ENCODE results near the gene SLN.

The SLN gene

DNA sequence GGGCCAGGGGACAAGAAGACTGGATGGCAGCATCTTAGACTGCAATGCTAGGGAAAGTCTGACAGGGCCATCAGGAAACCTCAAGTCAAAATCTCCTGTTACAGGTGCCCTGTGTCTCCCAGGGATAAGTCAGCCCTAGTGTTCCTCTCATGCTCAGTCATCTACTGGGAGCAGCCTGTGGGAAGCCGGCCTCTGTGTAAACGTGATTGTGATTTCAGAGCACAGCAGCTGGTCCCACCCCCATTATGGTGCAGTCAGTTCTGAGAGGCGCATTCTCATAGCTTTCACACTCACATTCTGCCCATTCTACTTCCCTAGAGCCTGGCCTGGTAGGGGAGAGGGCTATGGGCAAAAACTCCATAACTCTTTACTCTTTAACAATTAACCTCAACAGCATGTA is 7.2 kb upstream of the SLN start:
- DNase-seq: no peak

DNA sequence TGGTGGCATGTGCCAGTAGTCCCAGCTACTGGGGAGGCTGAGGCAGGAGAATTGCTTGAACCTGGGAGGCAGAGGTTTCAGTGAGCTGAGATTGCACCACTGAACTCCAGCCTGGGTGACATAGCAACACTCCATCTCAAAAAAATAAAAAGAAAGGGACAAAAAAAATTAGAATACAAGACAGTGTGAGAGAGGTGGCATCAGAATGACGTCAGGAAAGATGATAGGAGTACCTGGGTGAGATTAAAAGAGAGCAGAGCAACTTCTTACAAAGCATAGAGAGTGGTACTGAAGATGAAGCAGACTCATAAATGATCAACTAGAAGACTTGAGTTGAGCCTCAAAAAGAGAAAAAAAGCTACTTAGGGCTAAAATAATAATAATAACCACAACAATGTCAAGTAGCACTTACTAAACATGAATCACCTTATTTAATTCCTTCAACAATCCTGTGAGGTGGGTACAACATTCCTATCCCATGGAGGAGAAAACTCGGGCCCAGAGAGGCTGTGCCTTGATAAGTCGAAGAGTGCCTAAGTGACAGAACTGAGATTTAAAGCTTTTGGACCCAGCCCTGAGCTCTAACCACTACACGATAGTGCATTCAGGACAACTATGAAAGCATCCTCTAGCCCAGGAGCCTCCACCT is 5.2 kb upstream of the SLN start:
- no peak for DNase-seq

DNA sequence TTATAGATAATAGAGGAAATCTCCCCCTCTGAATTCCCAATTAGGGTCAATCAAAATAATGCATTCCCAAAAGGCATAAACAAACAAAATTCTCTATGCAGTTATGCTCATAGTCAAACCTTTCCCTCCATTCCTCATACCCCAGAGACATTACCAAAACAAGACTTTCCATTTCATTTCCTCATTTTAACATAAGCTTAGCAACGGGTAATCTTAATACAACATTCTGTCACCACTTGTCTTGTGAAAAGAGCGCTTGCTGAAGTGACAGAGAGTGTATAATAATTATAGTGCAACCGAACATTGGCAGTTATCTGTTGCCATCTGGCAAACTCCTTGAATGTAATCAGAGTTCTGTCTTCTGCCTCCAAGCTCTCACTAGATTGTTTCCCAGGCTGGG is 1.2 kb upstream of the SLN start:
- DNase-seq: no peak

DNA sequence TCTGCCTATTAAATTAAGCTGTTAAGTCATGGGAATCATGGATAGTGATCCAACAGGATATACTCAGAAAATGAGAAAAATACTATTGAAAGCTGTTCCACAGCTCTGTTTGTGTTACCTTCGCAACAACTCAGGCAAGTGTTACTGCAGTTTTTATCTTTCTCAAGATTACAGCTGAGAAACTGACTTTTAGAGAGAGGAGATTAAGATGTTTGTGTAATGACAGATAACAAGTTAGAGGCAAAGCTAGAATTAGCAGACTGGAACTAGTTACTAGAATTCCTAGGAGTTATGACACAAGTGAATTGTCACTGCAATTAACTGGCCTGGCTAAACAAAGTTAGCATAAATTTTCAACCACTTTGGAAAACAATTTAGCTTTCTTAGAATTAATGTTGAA is 1.6 kb downstream of the SLN start:
- no peak for DNase-seq

DNA sequence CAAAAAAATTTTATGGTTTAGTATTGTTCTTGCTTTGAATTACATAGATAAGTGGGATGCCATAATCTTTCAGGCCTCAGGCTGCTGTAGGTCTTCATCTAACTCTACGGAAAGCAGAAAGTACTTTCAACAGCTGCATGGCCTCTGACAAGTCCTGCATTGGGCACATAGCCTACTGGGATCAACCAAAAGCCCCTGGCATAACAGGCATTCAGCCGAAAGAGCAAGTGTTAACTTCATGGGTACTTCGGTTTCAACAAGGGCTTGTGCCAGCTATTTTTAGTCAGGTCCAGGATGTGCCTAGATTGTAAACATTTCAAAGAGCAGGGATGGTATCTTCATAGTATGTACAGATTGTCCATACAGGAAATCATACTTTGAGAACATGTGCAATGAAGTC is 3.1 kb downstream of the SLN start:
- no peak for DNase-seq

DNA sequence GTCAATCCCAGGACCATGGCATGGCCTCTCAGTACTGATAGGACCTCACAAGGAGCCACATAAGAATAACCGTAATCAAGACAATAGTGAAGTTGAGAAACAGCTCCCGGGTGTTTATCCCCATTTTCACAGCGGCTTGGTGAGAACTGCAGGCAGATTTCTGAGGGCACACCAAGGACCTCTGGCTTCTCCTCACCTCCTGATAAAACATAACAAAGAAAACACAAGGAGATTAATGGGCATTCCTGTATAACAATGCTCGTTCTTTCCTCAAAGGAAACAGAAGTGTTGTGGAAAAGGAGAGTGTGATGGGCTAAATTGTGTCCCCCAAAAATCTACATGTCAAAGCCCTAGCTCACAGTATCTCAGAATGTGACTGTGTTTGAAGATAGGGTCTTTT is 4.0 kb downstream of the SLN start:
- no peak for DNase-seq

DNA sequence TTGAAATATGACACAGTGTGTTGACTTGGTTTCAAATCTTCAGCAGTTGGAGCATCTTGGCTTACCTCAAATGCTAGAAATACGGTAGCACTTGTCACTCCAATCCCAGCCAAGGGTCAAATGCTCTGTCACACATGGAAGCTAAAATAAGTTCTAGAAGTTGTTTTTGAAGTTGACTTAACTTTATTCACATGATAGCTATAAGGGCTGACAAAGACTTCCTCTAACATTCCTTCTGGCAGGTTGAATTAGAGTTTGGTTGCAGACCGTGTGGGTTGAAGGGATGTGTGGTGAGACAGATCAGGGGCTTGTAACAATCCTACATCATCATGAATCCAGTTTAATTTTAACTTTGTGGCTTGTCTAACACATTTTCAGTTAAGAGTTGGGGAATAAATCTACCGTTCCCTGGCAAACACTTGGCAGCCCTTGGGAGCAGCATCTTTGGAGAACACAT is 4.6 kb downstream of the SLN start:
- DNase-seq: no peak

DNA sequence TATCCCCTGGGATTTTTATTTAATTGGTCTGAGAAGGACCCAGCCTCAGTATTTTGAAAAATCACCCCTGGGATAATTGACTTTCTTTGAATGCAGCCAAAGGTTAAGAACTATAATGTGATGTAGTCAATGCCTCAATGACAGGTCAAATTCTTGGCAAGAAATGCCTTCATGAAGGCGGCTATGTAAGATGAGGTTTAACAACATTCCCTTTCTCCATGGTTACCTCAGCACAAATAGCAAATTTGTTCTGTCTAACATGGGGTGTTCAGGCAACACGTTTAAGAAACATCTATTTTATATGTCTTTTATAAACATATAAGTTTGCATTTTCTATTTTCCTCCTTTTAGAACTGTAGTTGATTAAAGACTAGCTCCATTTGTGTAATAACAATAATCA is 5.3 kb downstream of the SLN start:
- DNase-seq: no peak

DNA sequence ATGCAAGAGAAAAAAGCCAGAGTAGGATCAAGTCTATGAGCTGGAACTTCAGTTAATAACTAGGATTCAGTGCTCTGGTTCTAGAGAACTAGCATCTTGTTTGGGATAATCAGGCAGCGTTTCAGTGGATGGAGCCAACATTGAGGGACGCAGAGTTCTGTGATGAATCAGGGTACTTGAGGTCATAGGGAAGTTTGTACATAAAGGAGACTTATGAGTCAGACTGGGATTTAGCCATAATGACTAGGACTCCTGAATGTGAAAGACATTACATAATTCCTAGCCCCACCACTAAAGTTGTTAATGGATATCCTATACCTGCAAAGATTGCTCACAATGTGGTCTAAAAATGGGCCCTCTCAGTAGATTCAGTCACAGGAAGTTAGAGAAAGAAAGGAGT is 6.8 kb downstream of the SLN start:
- DNase-seq: no peak

DNA sequence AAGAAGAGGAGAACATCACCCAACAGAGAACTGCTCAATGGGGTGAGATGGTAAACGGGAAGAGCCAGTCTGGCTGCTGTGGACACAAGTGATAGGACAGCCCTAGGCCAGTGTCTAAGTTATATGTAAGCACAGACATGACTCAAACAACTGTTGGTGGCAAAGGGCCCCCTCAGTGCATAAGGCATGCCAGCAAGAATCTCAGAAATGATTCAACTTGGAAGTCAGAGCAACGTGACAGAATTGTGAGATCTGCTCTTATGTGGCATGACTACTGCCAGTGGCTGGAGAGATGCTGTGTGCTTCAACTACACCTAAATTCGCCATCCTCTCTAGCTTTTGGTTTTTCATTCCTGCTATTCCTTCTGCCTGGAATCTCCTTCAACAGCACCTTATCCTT is 7.4 kb downstream of the SLN start:
- DNase-seq: no peak

DNA sequence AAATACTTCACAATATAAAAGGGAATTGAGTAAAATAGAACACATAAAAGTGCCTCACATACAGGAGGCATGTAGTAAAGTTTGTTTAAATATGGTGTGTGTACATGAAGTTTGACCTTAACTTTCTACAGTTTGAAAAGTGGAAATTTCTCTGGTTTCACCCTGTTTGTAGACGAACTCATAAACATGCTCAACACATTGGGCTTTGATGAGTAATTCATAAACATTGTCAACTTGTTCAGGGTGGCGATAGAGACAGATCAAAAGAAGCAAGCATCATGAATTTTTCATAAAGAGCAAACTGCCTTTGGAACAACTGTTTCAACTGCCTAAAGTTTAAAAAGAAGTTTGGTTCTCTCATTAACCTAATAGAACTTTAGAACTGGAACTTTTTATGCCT is 9.1 kb downstream of the SLN start:
- DNase-seq: no peak

DNA sequence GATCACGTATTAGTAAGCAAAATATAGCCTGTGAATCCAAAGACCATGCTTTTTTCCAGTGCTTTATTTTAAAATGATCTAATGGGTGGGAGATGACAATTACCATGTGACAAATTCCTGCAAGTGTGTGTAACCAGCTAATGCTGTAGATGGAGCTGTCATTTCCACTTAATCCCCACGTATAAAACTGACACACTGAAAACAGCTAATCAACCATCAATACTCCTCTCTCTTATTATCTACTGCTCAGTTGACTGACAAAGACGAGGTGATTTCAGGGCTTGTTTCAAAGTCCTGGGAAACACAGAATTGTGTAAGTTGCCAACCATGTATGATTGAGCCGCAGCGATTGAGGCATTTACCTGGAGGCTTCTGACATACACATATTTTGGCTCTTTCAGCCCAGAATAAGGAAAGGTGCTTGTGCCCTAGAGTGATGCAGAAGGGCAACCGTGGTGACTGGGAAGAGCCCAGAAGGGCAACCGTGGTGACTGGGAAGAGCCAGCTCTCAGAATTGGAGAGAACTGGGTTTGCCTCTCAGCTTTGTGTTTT is 9.7 kb downstream of the SLN start:
- no peak for DNase-seq

DNA sequence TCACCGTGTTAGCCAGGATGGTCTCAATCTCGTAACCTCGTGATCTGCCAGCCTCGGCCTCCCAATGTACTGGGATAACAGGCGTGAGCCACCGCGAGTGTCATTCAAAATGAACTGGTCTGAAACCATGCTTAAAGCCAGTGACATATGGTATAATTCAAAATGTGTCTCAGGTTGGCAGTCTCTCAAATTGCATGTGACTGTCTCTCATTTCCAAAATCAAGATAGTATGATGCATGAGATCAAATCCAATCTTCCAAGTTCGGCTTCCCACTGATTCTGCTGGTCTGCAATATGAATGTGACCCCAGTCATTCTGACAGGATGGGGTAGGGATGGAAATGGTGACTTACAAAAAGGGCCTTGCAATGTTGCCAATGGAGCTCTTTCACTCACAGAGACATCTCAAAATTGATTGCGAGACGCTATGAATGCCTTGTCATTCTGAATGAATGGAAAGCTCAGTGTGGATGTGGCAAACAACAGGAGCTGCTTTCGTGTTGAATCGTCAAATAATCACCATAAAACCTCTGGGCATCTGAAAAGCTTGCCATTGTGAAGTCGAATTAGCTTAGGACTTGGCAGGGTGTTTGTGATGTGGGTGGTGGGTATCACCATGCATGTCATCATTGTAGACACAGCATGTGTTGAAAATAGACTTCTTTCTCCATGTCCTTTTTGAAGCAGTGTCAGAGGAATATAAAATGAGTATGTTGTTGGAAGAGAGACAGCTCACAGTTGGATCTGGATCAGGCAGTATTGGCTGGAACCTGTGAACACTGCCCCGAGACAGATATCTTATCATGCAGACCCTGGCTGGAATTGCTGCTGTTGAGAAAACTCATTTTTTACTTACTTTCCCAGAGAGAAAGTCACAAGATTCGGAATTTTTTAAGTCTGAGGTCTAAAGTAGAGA is 12.2 kb downstream of the SLN start:
- DNase-seq: no peak

DNA sequence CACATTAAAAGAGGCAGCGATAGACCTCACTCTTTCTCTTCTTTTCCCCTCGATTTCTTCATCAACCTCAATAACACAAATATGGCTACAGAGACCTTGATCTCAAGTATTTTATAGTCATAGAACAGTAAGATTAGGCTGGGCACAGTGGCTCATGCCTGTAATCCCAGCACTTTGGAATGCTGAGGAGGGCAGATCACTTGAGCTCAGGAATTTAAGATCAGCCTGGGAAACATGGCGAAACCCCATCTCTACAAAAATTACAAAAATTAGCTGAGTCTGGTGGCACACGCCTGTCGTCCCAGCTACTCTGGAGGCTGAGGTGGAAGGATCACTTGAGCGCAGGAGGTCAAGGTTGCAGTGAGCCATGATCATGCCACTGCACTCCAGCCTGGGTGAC is 14.6 kb downstream of the SLN start:
- no peak for DNase-seq

DNA sequence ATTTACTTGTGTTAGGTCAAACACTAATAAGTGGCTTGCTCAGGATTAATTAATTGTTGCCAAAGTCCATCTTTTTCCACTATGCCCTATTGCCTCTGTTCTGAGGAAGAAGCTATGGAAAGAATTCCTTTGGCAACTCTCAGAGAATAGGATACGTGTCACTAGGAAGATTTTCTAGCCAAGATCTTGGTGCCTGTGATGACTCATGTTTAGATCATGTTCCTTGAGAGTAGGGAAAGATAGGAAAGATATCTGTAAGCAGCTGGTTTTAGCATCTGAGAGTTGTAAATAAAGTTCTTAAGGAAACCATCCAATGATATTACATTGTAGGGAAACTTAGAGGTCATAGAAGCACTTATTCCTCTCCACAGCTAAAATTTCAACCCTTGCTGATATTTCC is 15.7 kb downstream of the SLN start:
- no peak for DNase-seq

DNA sequence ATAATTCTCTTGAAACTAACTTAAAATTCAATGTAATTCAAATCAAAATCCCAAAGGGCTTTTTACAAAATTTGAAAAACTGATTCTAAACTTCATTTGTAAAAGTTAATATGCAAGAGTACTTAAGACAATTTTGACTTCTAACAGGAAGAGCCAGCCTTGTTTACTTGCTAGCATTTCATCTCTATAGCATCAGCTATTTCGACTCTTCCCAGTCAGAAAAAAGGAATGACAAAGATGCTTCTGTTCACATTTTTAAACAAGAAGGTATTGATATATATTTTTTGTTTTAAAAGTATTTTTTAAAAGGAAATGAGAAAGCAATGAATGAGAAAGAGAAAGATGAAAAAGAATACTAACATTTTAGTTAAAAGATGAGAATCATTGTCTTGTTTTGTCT is 16.4 kb downstream of the SLN start:
- DNase-seq: no peak

DNA sequence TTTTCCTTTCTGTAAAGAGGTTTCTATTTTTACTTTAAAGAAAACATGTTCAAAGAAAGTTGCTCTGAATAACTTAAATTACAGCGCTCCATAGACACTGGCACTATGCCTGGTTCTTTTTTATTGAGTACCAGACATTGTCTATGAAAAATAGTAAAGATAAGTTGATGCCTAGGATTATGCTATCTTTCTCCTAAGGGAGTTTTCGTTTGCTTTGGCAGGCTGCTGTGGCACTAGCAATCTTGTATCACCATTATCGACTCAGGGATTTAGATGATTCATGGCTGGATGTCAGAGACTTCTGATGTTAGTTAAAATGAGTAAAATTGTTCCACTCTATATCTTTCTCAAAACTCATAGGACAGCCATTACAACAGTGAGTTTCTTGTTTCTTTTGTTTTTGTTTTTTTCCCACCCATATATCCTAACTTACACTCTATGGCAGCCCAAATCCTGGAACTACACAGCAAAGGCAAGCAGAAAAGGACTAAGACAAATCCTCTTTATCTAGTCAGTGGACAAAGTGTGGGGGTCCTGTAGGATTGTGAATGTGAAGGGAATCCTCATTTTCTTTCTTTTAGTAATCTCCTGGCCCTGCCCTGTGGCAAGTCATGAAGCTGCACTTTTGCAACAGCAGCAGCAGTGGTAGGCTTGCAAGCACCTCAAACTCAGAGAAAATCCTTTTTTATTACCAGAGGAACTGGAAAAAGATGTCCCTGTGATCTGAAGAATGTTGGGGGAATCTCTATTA is 20.7 kb downstream of the SLN start:
- no peak for DNase-seq

DNA sequence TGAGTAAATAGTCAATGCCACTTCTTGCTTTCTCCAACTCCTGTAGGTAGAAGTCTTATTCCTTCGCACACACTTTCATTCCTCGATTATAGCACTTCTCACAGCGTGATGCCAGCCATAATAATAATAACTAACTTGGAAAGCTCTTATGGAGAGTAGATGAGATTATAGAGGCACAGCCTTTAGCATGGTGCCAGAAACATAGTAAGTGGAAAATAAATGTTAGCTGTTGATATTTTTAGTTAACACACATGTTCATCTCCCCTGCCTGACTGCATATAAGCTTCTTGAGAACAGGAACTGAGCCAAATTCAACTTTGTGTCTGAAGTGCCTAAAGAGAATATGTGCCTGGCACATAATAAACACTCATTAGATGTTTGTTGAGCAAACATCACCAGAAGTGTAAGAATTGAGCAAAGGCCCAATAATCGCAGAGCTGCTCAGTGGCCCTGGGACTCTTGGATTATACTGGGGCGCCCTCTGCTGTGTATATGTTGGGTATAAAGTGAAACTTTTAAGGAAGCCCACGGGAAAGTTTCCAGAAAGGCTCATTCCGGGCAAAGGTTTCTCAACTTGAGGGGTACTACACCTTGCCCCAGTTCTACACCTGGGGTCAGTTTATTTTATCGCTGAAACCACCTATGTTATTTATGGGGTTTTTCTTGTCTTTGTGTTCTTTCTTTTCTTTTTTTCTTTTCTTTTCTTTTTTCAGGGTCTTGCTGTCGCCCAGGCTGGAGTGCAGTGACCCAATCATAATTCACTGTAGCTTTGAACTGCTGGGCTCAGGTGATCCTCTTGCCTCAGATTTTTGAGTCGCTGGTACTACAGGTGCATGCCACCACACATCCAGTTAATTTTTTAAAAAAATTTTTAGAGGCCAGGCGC is 22.3 kb downstream of the SLN start:
- peak; percentile 20 for DNase-seq

DNA sequence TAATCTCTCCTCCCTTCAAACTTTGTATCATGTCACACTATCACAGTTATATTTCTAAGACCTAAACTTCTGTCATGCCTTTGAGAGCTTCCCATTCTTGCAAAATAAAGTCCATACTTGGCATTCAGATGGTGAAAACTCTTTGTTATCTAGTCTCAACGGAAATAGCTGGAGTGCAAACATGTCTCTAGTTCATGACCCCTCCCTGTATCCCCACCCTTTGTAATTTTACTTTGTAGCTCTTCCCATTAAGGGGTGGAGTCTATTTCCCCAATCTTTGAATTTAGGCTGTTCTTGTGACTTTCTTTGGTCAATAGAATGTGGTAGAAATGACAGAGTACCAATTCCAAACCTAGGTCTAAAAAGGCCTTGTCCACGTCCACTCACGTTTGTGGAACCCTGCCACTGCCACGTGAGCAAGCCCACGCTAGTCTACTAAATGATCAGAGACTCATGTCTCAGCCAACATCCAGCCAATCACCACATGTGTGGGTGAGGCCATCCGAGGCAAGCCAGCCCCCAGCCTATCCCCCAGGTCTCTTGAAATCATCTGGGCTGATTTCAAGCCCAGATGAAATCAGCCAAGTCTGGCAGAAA is 23.4 kb downstream of the SLN start:
- no peak for DNase-seq

DNA sequence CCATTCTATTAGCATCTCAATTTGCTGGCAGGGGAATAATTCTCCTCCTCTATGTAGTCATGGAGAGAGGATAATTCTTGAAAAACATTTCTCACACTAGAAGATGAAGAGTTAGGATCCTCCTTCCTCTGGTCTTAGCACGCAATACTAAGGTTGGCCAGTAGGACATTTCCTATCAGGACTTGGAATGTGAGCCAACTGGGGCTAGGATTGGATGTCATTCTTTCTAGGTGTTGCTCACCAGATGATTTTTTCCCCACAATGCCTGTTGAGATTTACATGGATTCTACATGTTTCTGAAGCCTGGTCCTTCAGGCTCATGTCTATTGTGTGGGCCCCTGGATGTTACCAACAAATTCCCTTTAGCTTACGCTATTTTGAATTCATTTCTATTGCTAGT is 28.0 kb downstream of the SLN start:
- DNase-seq: no peak

DNA sequence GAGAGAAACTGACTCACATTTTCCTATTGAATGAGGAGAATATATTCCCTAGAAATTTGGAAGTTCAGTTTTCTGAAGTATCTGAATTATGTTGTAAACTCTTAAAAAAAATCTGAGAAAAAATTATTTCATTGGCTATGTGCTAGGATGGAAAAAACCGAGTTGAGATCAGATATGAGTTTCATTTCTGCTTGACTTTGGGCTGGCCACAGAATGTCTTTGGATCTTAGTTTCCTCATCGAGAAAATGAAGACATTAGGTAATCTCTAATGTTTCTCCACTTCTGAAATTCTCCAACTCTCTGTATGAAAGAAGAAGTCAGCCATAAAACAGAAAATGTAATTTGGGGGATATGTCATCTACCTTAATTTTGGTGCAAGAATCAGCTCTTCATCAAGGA is 28.8 kb downstream of the SLN start:
- no peak for DNase-seq

DNA sequence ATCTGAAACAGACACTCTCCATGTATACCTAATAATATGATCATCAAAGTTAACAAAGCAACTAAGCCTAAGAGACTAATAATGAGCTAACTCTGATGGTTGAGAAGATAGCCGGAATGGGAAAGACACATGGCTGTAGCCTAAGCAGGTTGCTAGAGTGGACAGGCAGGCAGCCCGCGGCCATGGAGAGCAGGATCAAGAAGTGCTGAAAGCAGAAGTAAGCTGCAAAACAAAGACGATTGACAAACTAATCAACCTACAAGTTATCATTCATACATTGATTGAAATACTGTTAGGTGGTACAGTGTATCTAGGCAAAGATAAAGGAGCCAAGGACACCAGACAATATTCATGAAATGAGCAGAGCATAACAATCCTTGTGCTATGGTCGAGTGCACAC is 29.3 kb downstream of the SLN start:
- DNase-seq: no peak
